K562 (cell line): ENCODE results near the gene ENKUR. TPM values are rescaled to one million over a fixed set of nuclear protein-coding genes. Genes with fewer than 3 reads are reported as not detected.
"Not testable (repeated sequence)": the region's sequence is repeated elsewhere in the genome, so short reads cannot be mapped to it uniquely, and the experiment has no call there.

Experiments used
- ATAC-seq: fragments of 200-7000 bp; cut with Tn5 transposase; 3 replicates; pipeline ENCODE4 v1.9.1; 2020; ENCODE audit warnings: moderate library complexity
- BruUV-seq: library from RNA; stranded (reverse); fragments of 400-500 nt; replicated peaks from 2 replicates; lab custom pipeline; 2021; lab: Mats Ljungman, UMichigan
- CTCF ChIA-PET: fragments of 300-600 bp; formaldehyde crosslinking; extraction: SDS; loops from one replicate; lab custom pipeline; 2021; ENCODE audit warnings: low intra/inter-chr PET ratio; lab: Yijun Ruan, JAX
- POLR2A ChIA-PET: fragments of 300-600, 350-650 bp; sonication (Branson Sonifier 250); formaldehyde crosslinking; extraction: SDS; loops from one replicate; lab custom pipeline; 2021; ENCODE audit warnings: antibody characterized with exemption, inconsistent platforms; lab: Yijun Ruan, JAX
- DNase-seq, 4 experiments: peaks; one replicate each; pipeline versions ENCODE4 v3.0.0 to v3.0.0-alpha.2; 2011 to 2018; ENCODE audit warnings: low spot score in 3 of 4, mixed read lengths in 3 of 4; ENCODE audit errors: extremely low read depth in 1 of 4
- FAIRE-seq: peaks from 2 replicates; lab custom pipeline; 2011; peaks lifted over from hg19 to GRCh38; lab: Jason Lieb, UNC
- H2AFZ ChIP-seq: 2 replicates; pipeline ENCODE4 v1.6.0; 2011; ENCODE audit warnings: low read depth, low read length, control low read depth, inconsistent platforms
- H3K27ac ChIP-seq: fragments of 200-600 bp; 3 replicates; pipeline ENCODE4 v1.8.0; 2011; ENCODE audit warnings: low read depth, mild to moderate bottlenecking, control low read depth, inconsistent platforms, low read length, moderate library complexity, mixed read lengths; ENCODE audit errors: extremely low read depth
- H3K27me3 ChIP-seq, 2 experiments: fragments of 300-600 bp in 1 of 2; 2 replicates in 1 of 2; 3 replicates in 1 of 2; pipeline versions ENCODE4 v1.6.0 to v1.8.0; 2011; ENCODE audit warnings: inconsistent platforms in 2 of 2, low read length in 2 of 2, mild to moderate bottlenecking in 1 of 2, mixed read lengths in 1 of 2, moderate library complexity in 1 of 2; ENCODE audit not compliant: control insufficient read depth in 2 of 2, insufficient read depth in 2 of 2
- H3K36me3 ChIP-seq: fragments of 300-600 bp; 3 replicates; pipeline ENCODE4 v1.8.0; 2011; ENCODE audit warnings: mild to moderate bottlenecking, low read length, inconsistent platforms; ENCODE audit not compliant: control insufficient read depth, insufficient read depth
- H3K4me1 ChIP-seq, 2 experiments: fragments of 200-600 bp in 1 of 2; replicated peaks in 1 of 2; 2 replicates in 1 of 2; 3 replicates in 1 of 2; pipeline versions ENCODE4 v1.5.1 to v1.8.0; 2011; ENCODE audit warnings: inconsistent platforms in 2 of 2, low read length in 2 of 2, mild to moderate bottlenecking in 1 of 2, mixed read lengths in 1 of 2, moderate library complexity in 1 of 2; ENCODE audit not compliant: control insufficient read depth in 2 of 2, insufficient read depth in 2 of 2
- H3K4me2 ChIP-seq: 2 replicates; pipeline ENCODE4 v1.6.1; 2011; ENCODE audit warnings: low read length, control low read depth, inconsistent platforms, mixed read lengths; ENCODE audit not compliant: insufficient read depth
- H3K4me3 ChIP-seq: fragments of 200-600 bp; sonication (generic), shearing (Covaris generic); 2 replicates; pipeline ENCODE4 v1.5.1; 2016; ENCODE audit warnings: control low read depth, inconsistent platforms
- H3K79me2 ChIP-seq: fragments of 200-600 bp; 3 replicates; pipeline ENCODE4 v1.8.0; 2011; ENCODE audit warnings: low read length, inconsistent platforms; ENCODE audit not compliant: control insufficient read depth, insufficient read depth
- H3K9ac ChIP-seq, 2 experiments: 2 replicates each; pipeline versions ENCODE4 v1.6.0 to v1.6.1; 2011; ENCODE audit warnings: low read depth in 2 of 2, low read length in 2 of 2, control low read depth in 1 of 2, inconsistent platforms in 1 of 2, mild to moderate bottlenecking in 1 of 2, mixed read lengths in 1 of 2; ENCODE audit not compliant: insufficient read depth in 1 of 2
- H3K9me1 ChIP-seq: one replicate; pipeline ENCODE4 v1.6.0; 2011; ENCODE audit warnings: inconsistent platforms, mild to moderate bottlenecking, low read length, moderate library complexity; ENCODE audit not compliant: control insufficient read depth, insufficient read depth
- H3K9me3 ChIP-seq: replicated peaks from 2 replicates; pipeline ENCODE4 v1.5.1; 2011; ENCODE audit warnings: low read depth, low read length, inconsistent platforms; ENCODE audit not compliant: control insufficient read depth, insufficient read depth
- H4K20me1 ChIP-seq: replicated peaks from 2 replicates; pipeline ENCODE4 v1.6.1; 2011; ENCODE audit warnings: low read length, inconsistent platforms, mixed read lengths; ENCODE audit not compliant: control insufficient read depth, insufficient read depth
- CEBPB ChIP-seq: fragments of 450-650 bp; IDR thresholded peaks from 2 replicates; pipeline ENCODE4 v1.6.1; 2016; ENCODE audit warnings: missing genetic modification characterization, missing compliant biosample characterization
- CEBPG ChIP-seq, 3 experiments: fragments of 200-800 bp in 1 of 3; sonication (Bioruptor generic) in 1 of 3; sonication (generic) in 1 of 3; formaldehyde crosslinking in 1 of 3; IDR thresholded peaks in 2 of 3; conservative IDR thresholded peaks in 1 of 3; 2 replicates each; pipeline versions ENCODE4 v1.6.1 to v1.8.0; 2016 to 2022; ENCODE audit warnings: missing compliant biosample characterization in 2 of 3, missing genetic modification characterization in 2 of 3, mild to moderate bottlenecking in 1 of 3, missing genetic modification reagents in 1 of 3
- WGBS: fragments of 100-300 bp; shearing (Covaris generic); methylation state at CpG from one replicate; pipeline ENCODE4 v1.1.6; 2016; ENCODE audit warnings: low coverage, mixed read lengths; ENCODE audit not compliant: insufficient coverage; ENCODE audit errors: missing lambda C conversion rate; 5-methylcytosine and 5-hydroxymethylcytosine counted together
- in situ Hi-C: fragments of 300-500 bp; cut with MboI; formaldehyde crosslinking; loops from 4 replicates; pipeline ENCODE4 v1.15.0; 2018; ENCODE audit warnings: inconsistent platforms, mixed read lengths
- intact Hi-C: fragments of 100-400 bp; cut with micrococcal nuclease; formaldehyde crosslinking; loops from 2 replicates; pipeline ENCODE4 v1.14.2; 2022
- polyA plus RNA-seq, 8 experiments: library from polyadenylated mRNA; depleted of rRNA in 4 of 8; stranded (reverse) in 5 of 8; unstranded in 3 of 8; fragments of >200 nt; fragmentation: Nextera tagmentation in 2 of 8; fragmentation: Illumina TruSeq in 1 of 8; extraction: Ambion mirVana in 2 of 8; extraction: Trizol in 1 of 8; gene quantifications; 2 replicates each; pipeline versions ENCODE4 v1.2.1 to v1.2.3, GENCODE V29; 2011 to 2014; ENCODE audit warnings: inconsistent platforms in 1 of 8, missing spikeins in 1 of 8
- total RNA-seq, 7 experiments: library from RNA; depleted of rRNA in 6 of 7; stranded (reverse); fragments of >200 nt in 6 of 7; fragmentation: Illumina TruSeq in 2 of 7; extraction: Trizol in 2 of 7; gene quantifications; 2 replicates each; pipeline versions ENCODE4 v1.2.1 to v1.2.3, GENCODE V29; 2011 to 2021; ENCODE audit warnings: low replicate concordance in 1 of 7
- TF ChIP-seq, protein P1 (sequence below), 2 experiments: fragments of 450-650 bp in 1 of 2; sonication (generic) in 1 of 2; formaldehyde crosslinking in 1 of 2; IDR thresholded peaks in 1 of 2; conservative IDR thresholded peaks in 1 of 2; 2 replicates each; pipeline versions ENCODE4 v1.6.1 to v1.8.1; 2016 to 2023; ENCODE audit warnings: mild to moderate bottlenecking in 2 of 2, moderate library complexity in 2 of 2, inconsistent platforms in 1 of 2, missing genetic modification reagents in 1 of 2

ENKUR gene
- total and polyA plus RNA-seq, 9 of the 15 experiments (the other 6 are each of a cell fraction or from before 2014, with no cell fraction given) = 0.06 to 0.46 (median 0.20) TPM

DNA sequence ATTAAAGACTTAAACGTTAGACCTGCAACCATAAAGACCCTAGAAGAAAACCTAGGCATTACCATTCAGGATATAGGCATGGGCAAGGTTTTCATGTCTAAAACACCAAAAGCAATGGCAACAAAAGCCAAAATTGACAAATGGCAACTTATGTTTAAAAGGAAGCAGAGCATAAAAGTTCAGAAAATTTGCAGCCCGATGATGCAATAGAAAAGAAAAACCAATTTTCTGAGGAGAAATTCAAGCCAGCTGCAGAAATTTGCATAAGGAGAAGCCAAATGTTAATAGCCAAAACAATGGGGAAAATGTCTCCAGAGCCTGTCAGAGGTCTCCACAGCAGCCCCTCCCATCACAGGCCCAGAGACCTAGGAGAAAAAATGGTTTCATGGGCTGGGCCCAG lies 4.4 kb downstream of the ENKUR start:
- POLR2A ChIA-PET; BruUV-seq; H4K20me1 ChIP-seq; H3K9me1 ChIP-seq; H3K27ac ChIP-seq; CTCF ChIA-PET; H3K36me3 ChIP-seq; FAIRE-seq; in situ Hi-C loops; H3K9me3 ChIP-seq; DNase-seq; H2AFZ ChIP-seq; H3K79me2 ChIP-seq; H3K9ac ChIP-seq; H3K4me2 ChIP-seq; H3K27me3 ChIP-seq; H3K4me3 ChIP-seq; TF ChIP-seq CEBPG (CRISPR knock-in tag; IDR thresholded peaks at IDR 0.05): not testable (repeated sequence)
- intact Hi-C loops = loop anchor here (10.0 kb wide), 1 partner anchor 287 kb away; the partner anchor contains the start of gene ARHGAP21
- 17% methylated on average over 2 of the region's 2 CpGs for WGBS
- 0 out of 2 replicates have a peak, but pooled peaks have one; percentile 40 for TF ChIP-seq CEBPB
- TF ChIP-seq CEBPG (tag; conservative IDR thresholded peaks at IDR 0.05 in 1 of 2, IDR thresholded peaks at IDR 0.05 in 1 of 2) = peak; percentile 14 to 67; a peak in 2 of 4 replicates
- TF ChIP-seq, protein P1, sequence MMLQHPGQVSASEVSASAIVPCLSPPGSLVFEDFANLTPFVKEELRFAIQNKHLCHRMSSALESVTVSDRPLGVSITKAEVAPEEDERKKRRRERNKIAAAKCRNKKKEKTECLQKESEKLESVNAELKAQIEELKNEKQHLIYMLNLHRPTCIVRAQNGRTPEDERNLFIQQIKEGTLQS (IDR thresholded peaks at IDR 0.05) = peak; percentile 67
- TF ChIP-seq, protein P1 (CRISPR knock-in tag; conservative IDR thresholded peaks at IDR 0.05) = not testable (repeated sequence)
- TF ChIP-seq, all 486 proteins: peak for 3; not testable (repeated sequence) for 483
- not testable (repeated sequence) for H3K4me1 ChIP-seq, ATAC-seq
